ENCODE results near the gene HOXD4. TPM values are rescaled to one million over a fixed set of nuclear protein-coding genes. Genes with fewer than 3 reads are reported as not detected.

The HOXD4 gene
- total RNA-seq, 1 experiment from 2014 or later, result 1.2 TPM

DNA sequence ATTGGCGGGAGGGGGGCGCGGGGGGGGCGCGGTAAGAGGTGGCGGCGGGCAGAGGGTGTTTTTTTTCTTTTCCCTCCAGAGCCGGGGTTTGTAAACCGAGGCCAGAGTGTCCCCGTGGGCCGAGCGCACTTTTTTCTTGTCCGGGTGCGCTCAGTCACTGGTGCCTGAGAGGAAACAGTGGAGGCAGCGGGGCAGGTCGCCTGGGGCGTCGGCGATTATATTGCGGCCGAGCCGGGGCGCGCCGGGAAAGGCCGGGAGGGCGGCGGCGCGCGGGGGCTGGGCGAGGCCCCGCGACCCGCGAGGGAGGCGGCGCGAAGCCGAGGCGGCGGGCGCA, 21.6 kb upstream of the HOXD4 start:
- H3K9me3 Mint-ChIP-seq (ENCODE audit: unreplicated experiment), result no peaks in the 10 kb centered on the region
- TF ChIP-seq, protein P1, sequence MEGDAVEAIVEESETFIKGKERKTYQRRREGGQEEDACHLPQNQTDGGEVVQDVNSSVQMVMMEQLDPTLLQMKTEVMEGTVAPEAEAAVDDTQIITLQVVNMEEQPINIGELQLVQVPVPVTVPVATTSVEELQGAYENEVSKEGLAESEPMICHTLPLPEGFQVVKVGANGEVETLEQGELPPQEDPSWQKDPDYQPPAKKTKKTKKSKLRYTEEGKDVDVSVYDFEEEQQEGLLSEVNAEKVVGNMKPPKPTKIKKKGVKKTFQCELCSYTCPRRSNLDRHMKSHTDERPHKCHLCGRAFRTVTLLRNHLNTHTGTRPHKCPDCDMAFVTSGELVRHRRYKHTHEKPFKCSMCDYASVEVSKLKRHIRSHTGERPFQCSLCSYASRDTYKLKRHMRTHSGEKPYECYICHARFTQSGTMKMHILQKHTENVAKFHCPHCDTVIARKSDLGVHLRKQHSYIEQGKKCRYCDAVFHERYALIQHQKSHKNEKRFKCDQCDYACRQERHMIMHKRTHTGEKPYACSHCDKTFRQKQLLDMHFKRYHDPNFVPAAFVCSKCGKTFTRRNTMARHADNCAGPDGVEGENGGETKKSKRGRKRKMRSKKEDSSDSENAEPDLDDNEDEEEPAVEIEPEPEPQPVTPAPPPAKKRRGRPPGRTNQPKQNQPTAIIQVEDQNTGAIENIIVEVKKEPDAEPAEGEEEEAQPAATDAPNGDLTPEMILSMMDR (IDR thresholded peaks at IDR 0.05; ENCODE audit: insufficient read depth in 1 of 2, low read depth in 1 of 2, low read length in 1 of 2, severe bottlenecking in 1 of 2, unreplicated experiment in 1 of 2), result no peak
- ChIA-PET POLR2A (no interaction called here), CTCF (no interaction called here)
- peaks cover 64% of the 10 kb centered on the region for H3K27me3 Mint-ChIP-seq (ENCODE audit: insufficient read depth, unreplicated experiment)
- H3K9me3 ChIP-seq, result no peaks in the 10 kb centered on the region
- intact Hi-C loops (cut with micrococcal nuclease; ENCODE audit: unreplicated experiment), result loop anchor here (10.0 kb wide), 2 partner anchors 255 to 685 kb away; no protein-coding TSS in a partner anchor
- DNase-seq, result no peak
- H3K36me3 Mint-ChIP-seq (ENCODE audit: insufficient read depth, unreplicated experiment), result no peaks in the 10 kb centered on the region
- H3K4me3 Mint-ChIP-seq (ENCODE audit: unreplicated experiment), result peak overlapping the region; percentile 66
- H3K4me3 ChIP-seq (ENCODE audit: low read depth, low read length), result peak overlapping the region; percentile 32
- H3K36me3 ChIP-seq (ENCODE audit: control insufficient read depth, insufficient read depth, low read length), result no peaks in the 10 kb centered on the region
- H3K4me1 Mint-ChIP-seq (ENCODE audit: low read depth, unreplicated experiment), result peaks cover 29% of the 10 kb centered on the region
- peaks cover 17% of the 10 kb centered on the region for H3K27me3 ChIP-seq (replicated peaks; ENCODE audit: control insufficient read depth, insufficient read depth, low read length)
- peaks cover 25% of the 10 kb centered on the region for H3K4me1 ChIP-seq
- H3K27ac Mint-ChIP-seq (ENCODE audit: unreplicated experiment), result no peak overlapping the region
- BruUV-seq (replicated peaks), result no TSS peak

DNA sequence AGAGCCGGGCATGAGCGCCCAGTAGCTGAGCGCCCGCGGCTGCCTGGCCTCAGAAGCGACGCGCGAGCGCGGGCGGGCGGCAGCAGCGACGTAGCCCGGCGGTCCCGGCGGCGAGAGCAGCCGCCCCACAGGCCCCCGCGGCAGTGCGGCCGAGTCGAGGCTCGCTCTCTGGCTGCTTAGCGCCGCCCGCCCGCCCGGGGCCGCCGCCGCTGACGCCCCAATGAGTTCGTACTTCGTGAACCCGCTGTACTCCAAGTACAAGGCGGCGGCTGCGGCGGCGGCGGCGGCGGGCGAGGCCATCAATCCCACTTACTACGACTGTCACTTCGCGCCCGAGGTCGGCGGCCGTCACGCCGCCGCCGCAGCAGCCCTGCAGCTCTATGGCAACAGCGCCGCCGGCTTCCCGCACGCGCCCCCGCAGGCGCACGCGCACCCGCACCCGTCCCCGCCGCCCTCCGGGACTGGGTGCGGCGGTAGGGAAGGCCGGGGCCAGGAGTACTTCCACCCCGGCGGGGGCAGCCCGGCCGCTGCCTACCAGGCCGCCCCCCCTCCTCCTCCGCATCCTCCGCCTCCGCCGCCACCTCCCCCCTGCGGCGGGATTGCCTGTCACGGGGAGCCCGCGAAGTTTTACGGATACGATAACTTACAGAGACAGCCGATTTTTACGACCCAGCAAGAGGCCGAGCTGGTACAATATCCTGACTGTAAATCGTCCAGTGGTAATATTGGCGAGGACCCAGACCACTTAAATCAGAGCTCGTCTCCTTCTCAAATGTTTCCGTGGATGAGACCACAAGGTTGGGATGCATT, 21.0 kb upstream of the HOXD4 start:
- H3K4me3 Mint-ChIP-seq (ENCODE audit: unreplicated experiment), result peak overlapping the region; percentile 66

More for the DNA sequence above, 21.0 kb upstream of the HOXD4 start:
- ChIA-PET CTCF (interaction anchor here (1.1 kb wide), 1 partner anchor 424 kb away, joined by 4 read pairs; no protein-coding TSS in a partner anchor), POLR2A (interaction anchor here (0.6 kb wide), 1 partner anchor 445 kb away, joined by 4 read pairs; no protein-coding TSS in a partner anchor)
- Histone ChIP-seq H3K36me3 (ENCODE audit: control insufficient read depth, insufficient read depth, low read length) (no peaks in the 10 kb centered on the region), H3K4me3 (ENCODE audit: low read depth, low read length) (peak overlapping the region; percentile 32), H3K9me3 (no peaks in the 10 kb centered on the region), H3K4me1 (peaks cover 25% of the 10 kb centered on the region), H3K27me3 (replicated peaks; ENCODE audit: control insufficient read depth, insufficient read depth, low read length) (peaks cover 17% of the 10 kb centered on the region)
- Mint-ChIP-seq H3K27ac (ENCODE audit: unreplicated experiment) (no peak overlapping the region), H3K27me3 (ENCODE audit: insufficient read depth, unreplicated experiment) (peaks cover 66% of the 10 kb centered on the region), H3K36me3 (ENCODE audit: insufficient read depth, unreplicated experiment) (no peaks in the 10 kb centered on the region), H3K4me1 (ENCODE audit: low read depth, unreplicated experiment) (peaks cover 29% of the 10 kb centered on the region), H3K9me3 (ENCODE audit: unreplicated experiment) (no peaks in the 10 kb centered on the region)
- no TSS peak for BruUV-seq (replicated peaks)
- DNase-seq, result peak in 1 of 2 experiments; percentile 42
- intact Hi-C loops (cut with micrococcal nuclease; ENCODE audit: unreplicated experiment), result no loop called here
- TF ChIP-seq, protein P1 (IDR thresholded peaks at IDR 0.05; ENCODE audit: insufficient read depth in 1 of 2, low read depth in 1 of 2, low read length in 1 of 2, severe bottlenecking in 1 of 2, unreplicated experiment in 1 of 2), result no peak
